Pancreas (tissue), 10 donors: Measurements from ENCODE around the gene REM1. TPM values are rescaled to one million over a fixed set of nuclear protein-coding genes. Genes with fewer than 3 reads are reported as not detected.

Source experiments
- ATAC-seq, 4 donors: fragments of 200-7000 bp; cut with Tn5 transposase; one replicate each; pipeline versions ENCODE4 v1.8.0 to v1.9.1; 2020; ENCODE audit warnings: mild to moderate bottlenecking in 4 of 4, moderate library complexity in 4 of 4
- DNase-seq, 6 donors: peaks; one replicate each; pipeline ENCODE4 v3.0.0-alpha.2; 2020
- FAIRE-seq: peaks from 2 replicates; lab custom pipeline; 2012; peaks lifted over from hg19 to GRCh38; lab: Jason Lieb, UNC
- H3K27ac ChIP-seq, 4 donors: fragments of 200-600 bp; sonication (generic); 1 replicate in 3 of 4; 2 replicates in 1 of 4; pipeline versions ENCODE4 v1.5.0 to v1.8.0; 2020
- H3K27me3 ChIP-seq, 4 donors: fragments of 200-600 bp; one replicate each; pipeline ENCODE4 v1.8.0; 2021
- H3K36me3 ChIP-seq, 3 donors: fragments of 200-600 bp; sonication (generic) in 1 of 3; one replicate each; pipeline versions ENCODE4 v1.5.0 to v1.8.0; 2020 to 2021
- H3K4me1 ChIP-seq, 3 donors: fragments of 200-600 bp; one replicate each; pipeline ENCODE4 v1.8.0; 2021
- H3K4me3 ChIP-seq, 4 donors: fragments of 200-600 bp; sonication (generic) in 2 of 4; one replicate each; pipeline versions ENCODE4 v1.5.0 to v1.8.0; 2020 to 2021
- H3K9me3 ChIP-seq, 4 donors: fragments of 200-600 bp; one replicate each; pipeline ENCODE4 v1.8.0; 2021
- WGBS, 2 donors: extraction: QIAGEN DNeasy Blood & Tissue Kit; methylation state at CpG; one replicate each; pipeline ENCODE4 v1.1.7; 2013; 5-methylcytosine and 5-hydroxymethylcytosine counted together
- intact Hi-C, 3 donors: fragments of 100-400 bp; cut with DNase I; formaldehyde crosslinking; loops; one replicate each; pipeline versions ENCODE4 v1.11.1 to v1.14.2; 2022
- polyA plus RNA-seq, 2 donors: library from polyadenylated mRNA; stranded (reverse); fragments of 200-250 nt; gene quantifications; one replicate each; pipeline ENCODE4 v1.2.3, GENCODE V29; 2013
- total RNA-seq, 6 donors: library from RNA; stranded (reverse); fragmentation: NEBNext Ultra II Directional in 4 of 6; extraction: Animal tissue kit (Norgen Biotek cat#: 25700) in 4 of 6; gene quantifications; one replicate each; pipeline versions ENCODE4 v1.2.1 to v1.2.4, GENCODE V29; 2021 to 2023
- TF ChIP-seq, protein P1 (sequence below), 4 donors: fragments of 200-600 bp; sonication (generic) in 3 of 4; IDR thresholded peaks; one replicate each; pipeline versions ENCODE4 v1.5.0 to v1.8.0; 2021; ENCODE audit warnings: antibody characterized with exemption in 4 of 4
- donor health status: healthy with polysubstance abuse.
- donor health status: DM: no; HTN: no; CAD: no; lungs with moderate emphysema.
- donor health status: DM: no; HTN: no; CAD: no.
- donor health status: control.
- donor health status: control.
- donor health status: Bipolar disorder and iron deficiency.
- donor health status: DM: yes; HTN: yes; CAD: no.
- donor health status: DM: no; HTN: no; CAD: no.
- donor health status: DM: no; HTN: no; CAD: no.
- donor health status: DM: yes; HTN: yes; CAD: no.

REM1 gene
- total and polyA plus RNA-seq, 8 donors: 0.14 to 1.7 (median 0.34) TPM; not detected in 1

DNA sequence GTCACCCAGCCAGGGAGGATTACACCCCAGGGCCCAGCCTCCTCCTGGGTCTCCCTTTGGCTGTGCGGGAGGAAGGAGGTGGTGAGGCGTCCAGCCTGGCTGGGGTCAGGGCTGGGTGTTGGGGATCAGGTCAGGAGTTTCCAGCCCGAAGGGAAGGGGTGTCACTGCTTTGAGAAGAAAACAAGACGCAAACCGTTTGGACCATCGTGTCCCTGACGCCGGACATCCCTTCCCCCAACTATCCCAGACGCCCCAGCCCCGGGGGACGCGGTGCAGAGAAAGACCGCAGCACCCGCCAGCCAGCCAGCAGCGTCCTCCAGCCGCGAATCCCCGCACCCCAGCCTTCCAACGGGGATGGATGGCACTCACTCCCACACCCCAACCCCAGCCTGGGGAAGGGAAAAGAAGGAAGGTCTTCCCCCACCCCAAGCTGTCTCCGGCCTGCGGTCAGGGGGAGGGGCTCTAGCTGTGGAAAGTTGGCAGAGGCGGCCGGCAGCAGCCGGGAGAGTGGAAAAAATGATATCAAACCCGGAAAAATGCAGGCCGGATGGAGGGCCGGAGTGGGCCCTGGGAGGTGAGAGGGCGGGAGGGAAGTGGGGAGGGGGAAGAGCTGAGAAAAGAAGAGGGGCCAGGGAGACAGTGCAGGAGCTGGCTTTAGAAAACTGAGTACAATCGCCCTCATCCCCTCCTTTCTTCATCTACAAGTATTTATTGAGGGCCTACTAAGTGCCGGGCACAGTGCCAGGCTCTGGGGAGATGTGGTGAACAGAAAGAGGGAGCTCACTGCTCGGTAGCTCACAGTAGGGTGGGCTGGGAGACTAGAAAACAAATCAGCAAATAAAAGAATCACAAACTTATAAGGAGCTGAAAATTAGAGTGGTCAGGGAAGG is 10.6 kb downstream of the REM1 start:
- H3K4me1 ChIP-seq: no peaks in the 10 kb centered on the region
- peak; percentile 46 to 82 (median 62) for ATAC-seq
- no peaks in the 10 kb centered on the region for H3K36me3 ChIP-seq
- WGBS, 2 donors: 11% methylated on average over 30 to 31 of the region's 31 CpGs
- TF ChIP-seq, protein P1, sequence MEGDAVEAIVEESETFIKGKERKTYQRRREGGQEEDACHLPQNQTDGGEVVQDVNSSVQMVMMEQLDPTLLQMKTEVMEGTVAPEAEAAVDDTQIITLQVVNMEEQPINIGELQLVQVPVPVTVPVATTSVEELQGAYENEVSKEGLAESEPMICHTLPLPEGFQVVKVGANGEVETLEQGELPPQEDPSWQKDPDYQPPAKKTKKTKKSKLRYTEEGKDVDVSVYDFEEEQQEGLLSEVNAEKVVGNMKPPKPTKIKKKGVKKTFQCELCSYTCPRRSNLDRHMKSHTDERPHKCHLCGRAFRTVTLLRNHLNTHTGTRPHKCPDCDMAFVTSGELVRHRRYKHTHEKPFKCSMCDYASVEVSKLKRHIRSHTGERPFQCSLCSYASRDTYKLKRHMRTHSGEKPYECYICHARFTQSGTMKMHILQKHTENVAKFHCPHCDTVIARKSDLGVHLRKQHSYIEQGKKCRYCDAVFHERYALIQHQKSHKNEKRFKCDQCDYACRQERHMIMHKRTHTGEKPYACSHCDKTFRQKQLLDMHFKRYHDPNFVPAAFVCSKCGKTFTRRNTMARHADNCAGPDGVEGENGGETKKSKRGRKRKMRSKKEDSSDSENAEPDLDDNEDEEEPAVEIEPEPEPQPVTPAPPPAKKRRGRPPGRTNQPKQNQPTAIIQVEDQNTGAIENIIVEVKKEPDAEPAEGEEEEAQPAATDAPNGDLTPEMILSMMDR (IDR thresholded peaks at IDR 0.05): no peak
- no peak overlapping the region for H3K4me3 ChIP-seq
- H3K9me3 ChIP-seq: no peaks in the 10 kb centered on the region
- peak overlapping the region in 2 of 4 donors; percentile 22 to 41 for H3K27ac ChIP-seq
- no peak for FAIRE-seq
- intact Hi-C loops: no loop called here
- H3K27me3 ChIP-seq: peaks cover 0 to 16% (median 0%) of the 10 kb centered on the region in 4 donors
- peak in 2 of 6 donors; percentile 8 to 49 for DNase-seq

DNA sequence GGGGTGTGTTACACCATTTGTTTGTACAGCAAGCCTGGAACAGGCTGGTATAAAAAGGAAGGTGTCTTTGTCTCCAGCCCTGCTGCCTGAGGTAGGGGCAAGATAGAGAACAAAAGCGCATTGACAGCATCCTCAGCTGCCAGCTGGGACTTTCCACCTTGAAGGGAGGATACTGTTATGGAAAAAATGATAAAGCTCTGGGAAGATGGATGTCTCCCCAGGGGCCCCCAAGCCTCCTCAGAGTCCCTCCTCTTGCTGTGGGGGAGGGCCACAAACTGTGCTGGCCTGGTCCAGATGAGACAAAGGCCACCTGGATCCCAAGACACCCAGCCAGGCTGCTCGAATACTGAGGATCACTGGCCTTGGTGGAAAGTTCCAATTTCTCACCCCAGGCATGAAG is 13.0 kb downstream of the REM1 start:
- DNase-seq: no peak
- Histone ChIP-seq H3K9me3 (no peaks in the 10 kb centered on the region), H3K4me1 (no peaks in the 10 kb centered on the region), H3K27ac (no peak overlapping the region), H3K4me3 (no peak overlapping the region), H3K27me3 (peaks cover 0 to 14% (median 0%) of the 10 kb centered on the region in 4 donors), H3K36me3 (no peaks in the 10 kb centered on the region)
- WGBS, 2 donors: 59 to 65% methylated on average over 2 of the region's 2 CpGs
- intact Hi-C loops: no loop called here
- TF ChIP-seq, protein P1 (IDR thresholded peaks at IDR 0.05): no peak
- FAIRE-seq: no peak
- no peak for ATAC-seq

DNA sequence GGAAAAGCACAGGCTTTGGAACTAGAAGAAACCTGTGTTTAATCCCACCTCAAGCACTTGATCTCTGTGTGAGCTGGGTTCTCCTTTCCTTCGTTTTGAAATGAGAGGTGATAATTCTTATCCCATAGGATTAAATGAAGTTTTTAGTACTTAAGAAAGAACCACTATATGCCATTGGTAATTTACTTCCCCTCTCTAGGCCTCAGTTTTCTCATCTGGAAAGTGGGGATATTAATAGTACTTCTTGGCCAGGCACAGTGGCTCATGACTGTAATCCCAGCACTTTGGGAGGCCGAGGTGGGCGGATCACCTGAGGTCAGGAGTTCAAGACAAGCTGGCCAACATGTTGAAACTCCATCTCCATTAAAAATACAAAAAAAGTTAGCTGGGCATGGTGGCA is 14.1 kb downstream of the REM1 start:
- no peak for DNase-seq
- H3K27me3 ChIP-seq: peaks cover 0 to 7% (median 0%) of the 10 kb centered on the region in 4 donors
- FAIRE-seq: no peak
- intact Hi-C loops: no loop called here
- TF ChIP-seq, protein P1 (IDR thresholded peaks at IDR 0.05): no peak
- H3K9me3 ChIP-seq: no peaks in the 10 kb centered on the region
- no peaks in the 10 kb centered on the region for H3K36me3 ChIP-seq
- no peaks in the 10 kb centered on the region for H3K4me1 ChIP-seq
- no peak overlapping the region for H3K4me3 ChIP-seq
- WGBS, 2 donors: 71 to 76% methylated on average over 3 of the region's 3 CpGs
- no peak overlapping the region for H3K27ac ChIP-seq
- ATAC-seq: no peak

DNA sequence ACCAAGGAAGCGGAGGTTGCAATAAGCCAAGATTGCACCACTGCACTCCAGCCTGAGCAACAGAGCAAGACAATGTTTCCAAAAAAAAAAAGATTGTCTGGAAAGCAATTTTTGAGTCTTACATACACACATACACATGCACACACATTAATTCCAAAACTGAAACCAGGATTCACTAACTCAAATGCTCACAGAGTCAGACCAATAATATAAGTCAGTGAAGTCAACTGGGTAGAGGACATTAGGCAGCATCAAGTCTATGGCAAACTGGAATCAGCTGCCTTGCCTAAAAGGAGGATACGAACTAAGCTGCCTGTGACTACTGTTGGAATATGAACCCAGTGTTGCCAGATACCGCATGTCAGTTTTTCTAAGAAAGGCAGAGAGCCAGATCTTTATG is 15.7 kb downstream of the REM1 start:
- intact Hi-C loops: no loop called here
- Histone ChIP-seq H3K4me3 (no peak overlapping the region), H3K27me3 (no peaks in the 10 kb centered on the region), H3K36me3 (no peaks in the 10 kb centered on the region), H3K4me1 (no peaks in the 10 kb centered on the region), H3K9me3 (no peaks in the 10 kb centered on the region), H3K27ac (no peak overlapping the region)
- TF ChIP-seq, protein P1 (IDR thresholded peaks at IDR 0.05): no peak
- FAIRE-seq (no peak), ATAC-seq (no peak), DNase-seq (no peak)
- WGBS, 2 donors: 88 to 99% methylated on average over 3 of the region's 3 CpGs

DNA sequence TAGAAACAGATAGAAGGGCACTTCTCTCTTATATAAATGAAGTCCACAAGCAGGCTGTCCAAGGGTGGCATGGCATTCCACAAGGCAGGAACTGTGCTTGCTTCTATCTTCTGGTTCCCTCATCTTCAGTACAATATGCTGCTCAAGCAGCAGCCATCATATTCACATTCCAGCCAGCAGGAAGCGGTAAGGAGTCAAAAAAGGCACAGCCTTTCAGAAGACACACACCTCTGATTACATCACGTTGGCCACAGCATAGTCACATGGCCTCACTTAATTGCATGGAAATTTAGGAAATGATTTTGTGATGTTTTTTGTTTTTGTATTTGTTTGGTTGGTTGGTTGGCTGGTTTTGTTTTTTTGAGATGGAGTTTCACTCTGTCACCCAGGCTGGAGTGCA is 19.0 kb downstream of the REM1 start:
- no peaks in the 10 kb centered on the region for H3K27me3 ChIP-seq
- H3K4me1 ChIP-seq: no peaks in the 10 kb centered on the region
- intact Hi-C loops: no loop called here
- H3K4me3 ChIP-seq: no peak overlapping the region
- 40 to 43% methylated on average over 2 of the region's 2 CpGs for WGBS, 2 donors
- FAIRE-seq (no peak), DNase-seq (no peak), ATAC-seq (no peak)
- TF ChIP-seq, protein P1 (IDR thresholded peaks at IDR 0.05): no peak
- H3K36me3 ChIP-seq: no peaks in the 10 kb centered on the region
- H3K27ac ChIP-seq: no peak overlapping the region
- H3K9me3 ChIP-seq: no peaks in the 10 kb centered on the region
